CD4-positive, alpha-beta memory T cell (primary cell): ENCODE measurements around the gene SLC6A1. TPM values are rescaled to one million over a fixed set of nuclear protein-coding genes. Genes with fewer than 3 reads are reported as not detected.

ENCODE experiments used
- CTCF ChIA-PET: fragments of 350-600 bp; sonication (Branson Sonifier 250); formaldehyde crosslinking; loops from one replicate; lab custom pipeline; 2021; ENCODE audit warnings: inconsistent platforms; ENCODE audit not compliant: partially characterized antibody; lab: Charles Lee
- POLR2A ChIA-PET: fragments of 350-600 bp; sonication (Branson Sonifier 250); formaldehyde crosslinking; loops from one replicate; lab custom pipeline; 2021; ENCODE audit not compliant: partially characterized antibody; lab: Charles Lee
- DNase-seq, 5 donors: peaks; one replicate each; pipeline versions ENCODE4 v3.0.0 to v3.0.0-alpha.2; 2020 to 2022; ENCODE audit warnings: mixed read lengths in 1 of 5
- H3K27ac ChIP-seq: one replicate; pipeline ENCODE4 v1.7.0; 2013; ENCODE audit warnings: low read depth, low read length
- H3K27me3 ChIP-seq: 2 replicates; pipeline ENCODE4 v1.7.0; 2013; ENCODE audit warnings: mild to moderate bottlenecking, low read length, moderate library complexity; ENCODE audit not compliant: insufficient read depth
- H3K36me3 ChIP-seq: 2 replicates; pipeline ENCODE4 v1.7.0; 2013; ENCODE audit warnings: mild to moderate bottlenecking, low read length, moderate library complexity; ENCODE audit not compliant: insufficient read depth
- H3K4me1 ChIP-seq: 2 replicates; pipeline ENCODE4 v1.7.0; 2013; ENCODE audit warnings: mild to moderate bottlenecking, low read length, moderate library complexity; ENCODE audit not compliant: insufficient read depth
- H3K4me3 ChIP-seq, 2 donors: one replicate each; pipeline ENCODE4 v1.7.0; 2013; ENCODE audit warnings: low read length in 2 of 2, mild to moderate bottlenecking in 1 of 2
- H3K9me3 ChIP-seq, 2 donors: one replicate each; pipeline ENCODE4 v1.7.0; 2013; ENCODE audit warnings: low read length in 2 of 2, control low read depth in 1 of 2; ENCODE audit not compliant: control insufficient read depth in 1 of 2
- H3K27ac Mint-ChIP-seq, 7 donors: one replicate each; pipeline ENCODE4 v1.8.0; 2020 to 2021; ENCODE audit warnings: mixed read lengths in 7 of 7, mild to moderate bottlenecking in 6 of 7, inconsistent platforms in 3 of 7, moderate library complexity in 3 of 7
- H3K27me3 Mint-ChIP-seq, 2 donors: one replicate each; pipeline ENCODE4 v1.8.0; 2020 to 2021; ENCODE audit warnings: mixed read lengths in 2 of 2
- H3K36me3 Mint-ChIP-seq, 2 donors: one replicate each; pipeline ENCODE4 v1.8.0; 2020 to 2021; ENCODE audit warnings: mixed read lengths in 2 of 2, inconsistent platforms in 1 of 2, mild to moderate bottlenecking in 1 of 2
- H3K4me1 Mint-ChIP-seq, 4 donors: one replicate each; pipeline ENCODE4 v1.8.0; 2020 to 2021; ENCODE audit warnings: mixed read lengths in 4 of 4, mild to moderate bottlenecking in 1 of 4
- H3K4me3 Mint-ChIP-seq, 8 donors: one replicate each; pipeline ENCODE4 v1.8.0; 2020 to 2021; ENCODE audit warnings: mixed read lengths in 8 of 8, mild to moderate bottlenecking in 7 of 8, moderate library complexity in 6 of 8, inconsistent platforms in 3 of 8
- H3K9me3 Mint-ChIP-seq, 8 donors: one replicate each; pipeline ENCODE4 v1.8.0; 2020 to 2021; ENCODE audit warnings: mixed read lengths in 8 of 8, mild to moderate bottlenecking in 5 of 8, inconsistent platforms in 3 of 8, moderate library complexity in 1 of 8
- intact Hi-C: fragments of 100-400 bp; cut with micrococcal nuclease; formaldehyde crosslinking; loops from one replicate; pipeline ENCODE4 v1.15.1; 2023
- polyA plus RNA-seq, 2 donors: library from polyadenylated mRNA; unstranded; fragments of 300-500 nt; fragmentation: Illumina TruSeq; gene quantifications; one replicate each; pipeline ENCODE4 v1.2.3, GENCODE V29; 2021
- total RNA-seq, 2 experiments: library from RNA; stranded (reverse); gene quantifications; one replicate each; pipeline ENCODE4 v1.2.3, GENCODE V29; 2021

The SLC6A1 gene
- total and polyA plus RNA-seq, 4 experiments from 2014 or later: not detected

DNA sequence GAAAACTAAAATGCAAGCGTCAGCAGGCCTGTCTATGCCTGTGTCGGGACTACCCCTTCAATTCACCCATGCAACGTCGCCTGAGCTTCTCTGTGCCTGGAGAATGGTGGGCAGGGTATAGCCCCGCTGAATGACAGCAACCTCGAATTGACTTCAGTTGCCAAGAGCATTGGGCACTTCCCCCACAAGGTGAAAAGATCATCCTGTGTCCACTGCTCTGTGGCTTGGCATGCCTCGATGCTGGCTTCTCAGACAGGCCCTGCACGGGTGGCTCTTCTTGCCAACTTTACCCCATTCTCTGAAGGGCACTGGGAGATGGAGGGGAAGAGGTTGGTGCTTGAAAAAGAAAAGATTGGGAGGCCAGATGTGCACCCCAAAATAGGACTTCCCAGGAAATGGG, 3.3 kb downstream of the SLC6A1 start:
- peaks cover 2 to 14% (median 5%) of the 10 kb centered on the region in 4 donors for H3K4me1 Mint-ChIP-seq
- H3K4me1 ChIP-seq: no peaks in the 10 kb centered on the region
- ChIA-PET POLR2A (no interaction called here), CTCF (no interaction called here)
- H3K27me3 ChIP-seq: peaks cover 21% of the 10 kb centered on the region
- no peak overlapping the region for H3K27ac Mint-ChIP-seq
- no peak overlapping the region for H3K27ac ChIP-seq
- no peak for DNase-seq
- no peaks in the 10 kb centered on the region for H3K36me3 Mint-ChIP-seq
- no peaks in the 10 kb centered on the region for H3K36me3 ChIP-seq
- no peak overlapping the region for H3K4me3 Mint-ChIP-seq
- intact Hi-C loops: no loop called here
- H3K4me3 ChIP-seq: no peak overlapping the region
- peaks cover 41% of the 10 kb centered on the region in 2 donors for H3K27me3 Mint-ChIP-seq
- no peaks in the 10 kb centered on the region for H3K9me3 ChIP-seq
- no peaks in the 10 kb centered on the region for H3K9me3 Mint-ChIP-seq

DNA sequence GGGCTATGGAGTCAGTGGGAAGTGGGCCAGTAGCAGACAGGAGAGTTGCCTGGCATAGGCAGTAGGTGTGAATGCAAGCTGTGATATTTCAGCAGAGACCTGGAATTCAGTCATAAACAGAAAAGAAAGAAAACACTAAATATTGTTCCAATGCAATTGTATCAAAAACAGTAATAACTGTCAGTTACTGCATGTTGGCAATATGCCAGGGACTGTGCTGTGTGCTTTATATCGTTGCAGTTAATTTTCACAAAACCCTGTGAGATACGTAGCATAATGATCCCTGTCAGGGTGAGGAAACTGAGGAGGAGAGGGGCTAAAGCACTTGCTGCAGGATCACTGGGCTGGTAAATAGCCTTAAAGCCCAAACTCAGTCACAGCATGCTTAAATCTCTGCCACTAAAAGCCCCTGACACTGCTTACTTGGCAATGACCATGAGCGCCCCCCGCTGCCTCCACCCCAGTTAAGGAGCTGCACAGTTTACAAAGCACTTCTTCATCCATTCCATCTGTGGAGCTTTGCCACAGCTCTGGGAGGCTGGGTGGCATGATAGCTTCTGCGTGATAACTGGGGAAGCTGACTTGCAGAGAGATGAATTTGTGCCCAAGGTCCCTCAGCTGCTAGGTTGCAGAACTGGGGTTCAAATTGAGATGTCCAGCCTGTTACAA, 3.9 kb downstream of the SLC6A1 start:
- Mint-ChIP-seq H3K36me3 (no peaks in the 10 kb centered on the region), H3K4me3 (no peak overlapping the region), H3K27ac (no peak overlapping the region), H3K4me1 (peaks cover 1 to 10% (median 4%) of the 10 kb centered on the region in 4 donors), H3K27me3 (peaks cover 35 to 38% of the 10 kb centered on the region in 2 donors), H3K9me3 (no peaks in the 10 kb centered on the region)
- intact Hi-C loops: no loop called here
- ChIA-PET POLR2A (no interaction called here), CTCF (no interaction called here)
- Histone ChIP-seq H3K27ac (no peak overlapping the region), H3K4me1 (no peaks in the 10 kb centered on the region), H3K9me3 (no peaks in the 10 kb centered on the region), H3K27me3 (peaks cover 16% of the 10 kb centered on the region), H3K36me3 (no peaks in the 10 kb centered on the region), H3K4me3 (no peak overlapping the region)
- DNase-seq: no peak

DNA sequence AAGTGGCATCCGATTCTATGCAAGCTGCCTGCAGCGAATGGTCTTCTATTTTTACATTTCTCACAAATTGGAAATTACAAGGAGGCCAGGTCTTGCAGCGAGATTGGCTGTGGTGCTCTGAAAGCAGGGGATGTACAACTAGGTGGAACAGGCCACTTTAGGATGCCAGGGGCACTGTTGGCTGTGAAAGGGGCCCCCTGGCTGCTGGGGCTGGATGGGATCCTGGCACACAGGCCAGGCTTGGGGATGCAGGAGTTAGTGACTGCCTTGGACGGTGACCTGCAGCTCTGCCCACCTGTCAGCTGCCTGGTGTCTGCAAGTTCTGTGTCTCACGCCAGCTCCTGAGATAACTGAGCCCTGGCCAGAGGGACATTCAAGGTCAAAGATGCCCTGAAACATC, 4.6 kb downstream of the SLC6A1 start:
- Histone ChIP-seq H3K27me3 (peaks cover 10% of the 10 kb centered on the region), H3K4me3 (no peak overlapping the region), H3K9me3 (no peaks in the 10 kb centered on the region), H3K4me1 (no peaks in the 10 kb centered on the region), H3K27ac (no peak overlapping the region), H3K36me3 (no peaks in the 10 kb centered on the region)
- Mint-ChIP-seq H3K27me3 (peaks cover 29 to 31% of the 10 kb centered on the region in 2 donors), H3K36me3 (no peaks in the 10 kb centered on the region), H3K4me3 (no peak overlapping the region), H3K27ac (no peak overlapping the region), H3K4me1 (peaks cover 0 to 5% (median 1%) of the 10 kb centered on the region in 4 donors), H3K9me3 (no peaks in the 10 kb centered on the region)
- DNase-seq: no peak
- POLR2A ChIA-PET: no interaction called here
- intact Hi-C loops: no loop called here
- CTCF ChIA-PET: no interaction called here

DNA sequence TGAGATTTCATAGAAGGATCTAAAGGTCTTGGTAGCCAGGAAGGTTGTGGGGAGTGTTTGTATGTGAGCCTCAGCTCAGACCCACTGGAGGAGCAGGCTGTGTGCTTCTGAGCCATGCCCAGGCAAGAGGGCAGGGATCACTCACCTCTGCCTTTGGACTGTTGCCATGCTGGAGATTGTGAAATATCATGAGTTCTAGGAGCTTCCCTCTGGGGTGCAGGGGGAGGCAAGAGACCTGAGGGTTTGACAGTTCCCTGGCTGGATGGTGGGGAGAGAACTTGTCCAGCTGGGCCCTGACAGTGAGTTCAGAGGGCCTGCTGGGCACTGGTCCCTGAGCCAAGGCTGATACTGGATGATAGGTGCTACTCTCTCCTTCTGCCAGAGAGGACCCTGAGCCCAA, 6.0 kb downstream of the SLC6A1 start:
- Mint-ChIP-seq H3K27ac (no peak overlapping the region), H3K36me3 (no peaks in the 10 kb centered on the region), H3K4me3 (no peak overlapping the region), H3K9me3 (peaks cover 0 to 1% (median 0%) of the 10 kb centered on the region in 8 donors), H3K4me1 (peaks cover 0 to 1% (median under 1%) of the 10 kb centered on the region in 4 donors), H3K27me3 (peaks cover 25 to 32% of the 10 kb centered on the region in 2 donors)
- peaks cover 10% of the 10 kb centered on the region for H3K27me3 ChIP-seq
- H3K27ac ChIP-seq: no peak overlapping the region
- intact Hi-C loops: no loop called here
- POLR2A ChIA-PET: no interaction called here
- H3K36me3 ChIP-seq: no peaks in the 10 kb centered on the region
- H3K4me1 ChIP-seq: no peaks in the 10 kb centered on the region
- H3K9me3 ChIP-seq: no peaks in the 10 kb centered on the region
- CTCF ChIA-PET: no interaction called here
- no peak overlapping the region for H3K4me3 ChIP-seq
- DNase-seq: no peak

DNA sequence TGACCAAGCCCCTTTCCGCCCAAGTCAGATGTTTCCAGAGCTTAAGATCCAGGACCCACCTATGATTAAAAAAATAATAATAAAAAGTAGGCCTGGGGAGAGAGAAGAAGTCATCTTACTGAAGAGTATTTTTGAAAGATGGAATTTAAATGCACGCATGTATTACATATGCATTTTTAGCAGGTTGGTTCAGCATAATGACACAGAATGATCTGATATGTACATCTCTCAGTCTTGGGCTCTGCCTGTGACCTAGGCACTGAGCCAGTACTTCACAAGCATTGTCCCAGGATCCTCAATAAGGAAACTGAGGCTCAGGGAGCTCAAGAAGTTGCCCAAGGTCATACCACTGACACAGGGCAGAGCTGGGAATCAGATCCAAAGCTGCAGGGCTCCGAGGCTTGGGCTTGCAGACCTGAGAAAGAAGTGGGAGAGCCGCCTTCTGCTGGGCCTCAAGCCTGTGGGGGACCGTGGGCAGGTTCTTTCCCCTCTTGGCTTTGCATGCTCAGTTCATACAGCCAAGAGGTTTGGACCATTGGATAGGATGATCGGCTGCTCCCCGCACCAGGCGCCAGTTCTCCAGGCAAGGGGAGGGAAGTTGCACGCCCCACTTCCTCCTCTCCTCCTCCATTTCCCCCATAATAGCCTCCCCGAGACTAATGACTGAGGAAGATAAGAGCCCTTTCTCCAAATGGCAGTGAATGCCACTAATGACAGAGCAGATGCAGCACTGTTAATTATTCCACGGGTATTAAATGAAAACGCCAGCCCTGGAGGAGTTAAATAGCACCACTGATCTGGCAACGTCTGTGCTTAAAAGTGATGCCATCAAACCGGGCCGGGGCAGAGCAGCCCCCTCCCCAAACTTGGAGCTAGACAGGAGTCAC, 6.9 kb downstream of the SLC6A1 start:
- Histone ChIP-seq H3K4me3 (no peak overlapping the region), H3K36me3 (no peaks in the 10 kb centered on the region), H3K4me1 (no peaks in the 10 kb centered on the region), H3K27me3 (peaks cover 8% of the 10 kb centered on the region), H3K27ac (no peak overlapping the region), H3K9me3 (no peaks in the 10 kb centered on the region)
- no peak overlapping the region for H3K27ac Mint-ChIP-seq
- H3K27me3 Mint-ChIP-seq: peaks cover 19 to 28% of the 10 kb centered on the region in 2 donors
- no peaks in the 10 kb centered on the region for H3K36me3 Mint-ChIP-seq
- ChIA-PET CTCF (no interaction called here), POLR2A (no interaction called here)
- no peaks in the 10 kb centered on the region for H3K4me1 Mint-ChIP-seq
- intact Hi-C loops: no loop called here
- no peak for DNase-seq
- H3K9me3 Mint-ChIP-seq: peaks cover 0 to 1% (median 0%) of the 10 kb centered on the region in 8 donors
- H3K4me3 Mint-ChIP-seq: no peak overlapping the region

DNA sequence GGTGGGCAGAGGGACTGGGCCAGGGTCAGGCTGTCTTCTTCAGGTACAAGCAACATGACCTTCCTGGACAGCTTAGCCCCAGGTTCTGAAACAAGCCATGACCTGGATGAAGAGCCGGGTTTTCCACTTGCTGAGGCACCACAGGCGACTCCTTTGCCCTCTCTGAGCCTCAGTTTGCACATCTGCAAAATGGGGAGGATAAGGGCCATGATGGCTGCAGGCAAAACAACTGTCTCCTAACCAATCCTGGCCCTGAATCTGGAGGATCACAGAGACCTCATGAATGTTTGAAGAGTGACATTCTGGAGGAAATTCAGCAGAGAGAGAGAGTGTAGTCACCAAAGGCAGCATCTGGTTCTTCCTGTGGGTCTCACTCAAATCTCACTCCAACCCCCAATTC, 8.0 kb downstream of the SLC6A1 start:
- Histone ChIP-seq H3K36me3 (no peaks in the 10 kb centered on the region), H3K4me3 (no peak overlapping the region), H3K4me1 (no peaks in the 10 kb centered on the region), H3K9me3 (no peaks in the 10 kb centered on the region), H3K27me3 (peaks cover 5% of the 10 kb centered on the region), H3K27ac (no peak overlapping the region)
- DNase-seq: no peak
- Mint-ChIP-seq H3K27me3 (peaks cover 12 to 19% of the 10 kb centered on the region in 2 donors), H3K4me1 (no peaks in the 10 kb centered on the region), H3K9me3 (peaks cover 0 to 1% (median 0%) of the 10 kb centered on the region in 8 donors), H3K4me3 (no peak overlapping the region), H3K36me3 (no peaks in the 10 kb centered on the region), H3K27ac (no peak overlapping the region)
- ChIA-PET POLR2A (no interaction called here), CTCF (no interaction called here)
- intact Hi-C loops: no loop called here

DNA sequence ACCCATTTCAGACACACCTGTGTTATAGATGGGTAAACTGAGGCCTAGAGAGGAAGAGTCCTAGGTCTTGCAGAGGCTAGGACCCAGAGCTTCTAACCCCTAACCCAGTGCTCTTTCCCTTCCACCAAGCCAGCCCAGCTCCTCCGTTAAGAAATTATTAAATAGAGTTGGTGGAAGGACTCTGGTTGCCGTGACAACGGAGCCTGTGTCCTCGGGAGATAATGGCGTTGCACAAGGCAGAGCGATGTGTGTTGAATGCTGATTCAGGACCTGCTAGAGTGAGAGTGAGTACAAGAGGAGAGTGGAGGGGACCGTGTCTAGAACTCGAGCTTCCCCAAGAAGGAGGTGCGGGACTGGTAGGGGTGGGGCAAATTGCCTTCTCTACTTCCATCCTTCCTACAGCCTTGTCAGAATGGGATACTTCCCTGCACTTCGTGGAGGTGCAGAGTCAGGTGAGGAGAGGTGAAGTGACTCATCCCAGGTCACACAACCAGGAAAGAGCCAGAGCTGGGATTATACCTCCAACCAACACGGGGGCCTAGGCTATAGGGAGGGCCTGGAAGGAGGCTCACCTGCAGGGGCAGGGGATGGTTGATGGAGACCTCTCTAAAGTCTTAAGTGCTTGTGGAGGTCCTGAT, 8.6 kb downstream of the SLC6A1 start:
- no peak overlapping the region for H3K4me3 Mint-ChIP-seq
- H3K9me3 Mint-ChIP-seq: peaks cover 0 to 1% (median 0%) of the 10 kb centered on the region in 8 donors
- CTCF ChIA-PET: interaction anchor here (1.1 kb wide), 1 partner anchor 13 kb away, joined by 3 read pairs; no protein-coding TSS in a partner anchor
- H3K4me3 ChIP-seq: no peak overlapping the region
- H3K27ac Mint-ChIP-seq: peak overlapping the region in 1 of 7 donors; percentile 25
- H3K27me3 ChIP-seq: peaks cover 5% of the 10 kb centered on the region
- H3K4me1 Mint-ChIP-seq: no peaks in the 10 kb centered on the region
- no peaks in the 10 kb centered on the region for H3K4me1 ChIP-seq
- H3K9me3 ChIP-seq: no peaks in the 10 kb centered on the region
- no peak overlapping the region for H3K27ac ChIP-seq
- intact Hi-C loops: no loop called here
- no peak for DNase-seq
- POLR2A ChIA-PET: no interaction called here
- H3K27me3 Mint-ChIP-seq: peaks cover 9 to 14% of the 10 kb centered on the region in 2 donors
- no peaks in the 10 kb centered on the region for H3K36me3 Mint-ChIP-seq
- H3K36me3 ChIP-seq: no peaks in the 10 kb centered on the region
